Upper lobe of right lung (tissue), 1 donor: ENCODE measurements around the gene SELENOH. TPM values are rescaled to one million over a fixed set of nuclear protein-coding genes. Genes with fewer than 3 reads are reported as not detected.

Experiments used
- ATAC-seq: fragments of 200-7000 bp; cut with Tn5 transposase; one replicate; pipeline ENCODE4 v1.9.1; 2020; ENCODE audit warnings: mild to moderate bottlenecking, moderate library complexity
- DNase-seq: peaks from one replicate; pipeline ENCODE4 v3.0.0-alpha.2; 2020
- H3K27ac ChIP-seq: fragments of 200-600 bp; one replicate; pipeline ENCODE4 v1.8.0; 2022
- H3K27me3 ChIP-seq: fragments of 200-600 bp; one replicate; pipeline ENCODE4 v1.8.0; 2022; ENCODE audit warnings: mild to moderate bottlenecking
- H3K36me3 ChIP-seq: fragments of 200-600 bp; one replicate; pipeline ENCODE4 v1.8.0; 2022
- H3K4me1 ChIP-seq: fragments of 200-600 bp; one replicate; pipeline ENCODE4 v1.8.0; 2022
- H3K4me3 ChIP-seq: fragments of 200-600 bp; one replicate; pipeline ENCODE4 v1.8.0; 2022; ENCODE audit warnings: mild to moderate bottlenecking
- H3K9me3 ChIP-seq: fragments of 200-600 bp; one replicate; pipeline ENCODE4 v1.8.0; 2022
- CTCF ChIP-seq: fragments of 200-600 bp; IDR thresholded peaks from one replicate; pipeline ENCODE4 v1.8.0; 2022; ENCODE audit warnings: antibody characterized with exemption
- intact Hi-C: fragments of 100-400 bp; cut with DNase I; formaldehyde crosslinking; loops from one replicate; pipeline ENCODE4 v1.11.0; 2022
- total RNA-seq: library from RNA; stranded (reverse); fragmentation: NEBNext Ultra II Directional; extraction: Animal tissue kit (Norgen Biotek cat#: 25700); gene quantifications from one replicate; pipeline ENCODE4 v1.2.1, GENCODE V29; 2021
- donor health status: DM: no; HTN: yes; CAD: no; lungs with severe emphysema.

SELENOH gene
- total RNA-seq, 1 donor from 2014 or later = 103 TPM

- Histone ChIP-seq H3K4me3 (no peak overlapping the region), H3K4me1 (peaks cover 83% of the 10 kb centered on the region), H3K27me3 (no peaks in the 10 kb centered on the region), H3K36me3 (no peaks in the 10 kb centered on the region), H3K27ac (peak overlapping the region; percentile 44), H3K9me3 (no peaks in the 10 kb centered on the region)
- DNase-seq = no peak
- intact Hi-C loops = no loop called here
- peak; percentile 19 for ATAC-seq
- TF ChIP-seq CTCF = no peak
Observed at GRCh38 chr11:57772562-57772961, 31.3 kb downstream of the SELENOH start.

- intact Hi-C loops = no loop called here
- Histone ChIP-seq H3K9me3 (no peaks in the 10 kb centered on the region), H3K36me3 (no peaks in the 10 kb centered on the region), H3K27me3 (no peaks in the 10 kb centered on the region), H3K4me3 (no peak overlapping the region), H3K27ac (peak overlapping the region; percentile 44), H3K4me1 (peaks cover 89% of the 10 kb centered on the region)
- ATAC-seq (no peak), DNase-seq (no peak)
- no peak for TF ChIP-seq CTCF
Observed at GRCh38 chr11:57773026-57773598, 31.8 kb downstream of the SELENOH start.

GRCh38 chr11:57775491-57775890 lies 34.2 kb downstream of the SELENOH start:
- Histone ChIP-seq H3K4me1 (peaks cover 95% of the 10 kb centered on the region), H3K36me3 (no peaks in the 10 kb centered on the region), H3K9me3 (no peaks in the 10 kb centered on the region), H3K27ac (peak overlapping the region; percentile 89), H3K4me3 (peak overlapping the region; percentile 30), H3K27me3 (no peaks in the 10 kb centered on the region)
- DNase-seq = no peak
- no peak for ATAC-seq
- TF ChIP-seq CTCF = no peak
- intact Hi-C loops = no loop called here

- ATAC-seq (peak; percentile 59), DNase-seq (no peak)
- peaks cover 95% of the 10 kb centered on the region for H3K4me1 ChIP-seq
- no peaks in the 10 kb centered on the region for H3K36me3 ChIP-seq
- intact Hi-C loops = no loop called here
- H3K9me3 ChIP-seq = no peaks in the 10 kb centered on the region
- no peaks in the 10 kb centered on the region for H3K27me3 ChIP-seq
- H3K4me3 ChIP-seq = peak overlapping the region; percentile 30
- H3K27ac ChIP-seq = peak overlapping the region; percentile 89
- TF ChIP-seq CTCF = no peak
Observed at GRCh38 chr11:57776031-57776521, 34.8 kb downstream of the SELENOH start.

GRCh38 chr11:57776577-57777210 lies 35.4 kb downstream of the SELENOH start:
- no peaks in the 10 kb centered on the region for H3K36me3 ChIP-seq
- peak overlapping the region; percentile 89 for H3K27ac ChIP-seq
- intact Hi-C loops = no loop called here
- no peak for TF ChIP-seq CTCF
- H3K4me3 ChIP-seq = no peak overlapping the region
- no peaks in the 10 kb centered on the region for H3K27me3 ChIP-seq
- H3K4me1 ChIP-seq = peaks cover 95% of the 10 kb centered on the region
- no peak for ATAC-seq
- no peak for DNase-seq
- no peaks in the 10 kb centered on the region for H3K9me3 ChIP-seq
